ENCODE results near the gene USP36.

DNA sequence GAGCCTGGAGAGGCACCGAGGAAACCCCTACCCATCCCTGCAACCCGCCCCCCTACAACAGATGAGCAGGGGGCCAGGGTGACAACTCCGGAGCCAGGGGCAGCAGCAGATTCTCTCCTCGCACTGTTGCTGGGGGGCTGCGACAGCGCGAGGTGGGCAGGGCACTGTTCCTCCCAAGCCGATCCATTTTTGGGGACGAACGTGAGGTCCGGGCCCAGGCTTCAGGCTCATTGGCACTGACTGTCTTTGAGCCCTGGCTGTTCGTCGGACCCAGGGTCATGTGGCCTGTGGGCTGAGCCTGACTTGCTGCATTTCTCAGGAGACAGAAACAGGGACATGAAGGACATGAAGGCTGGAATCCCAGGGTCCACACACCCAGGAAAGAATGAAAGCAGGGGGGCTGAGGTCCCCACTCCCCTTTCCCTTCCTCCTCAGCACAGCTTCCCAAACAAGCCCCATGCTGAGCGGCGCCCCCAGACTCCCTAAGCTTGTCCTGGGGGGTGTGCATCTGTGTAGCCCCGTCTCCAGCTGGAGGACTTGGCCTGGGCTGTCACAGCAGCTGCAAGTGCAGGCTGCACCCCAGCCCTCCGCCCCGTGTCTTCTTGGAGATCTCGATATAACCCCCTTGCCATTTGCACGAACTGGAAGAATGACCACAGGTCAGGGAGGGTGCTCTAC, 43.7 kb upstream of the USP36 start:
- TF ChIP-seq GATA3 (IDR thresholded peaks at IDR 0.05; ENCODE audit: low read depth, low read length) (no peak), GATA2 (IDR thresholded peaks at IDR 0.05; ENCODE audit: low read depth, low read length) (no peak)

All from SH-SY5Y (cell line).